B cell (primary cell): Measurements from ENCODE around the gene ASPG.

Source experiments
- EZH2 ChIP-seq: IDR thresholded peaks from 2 replicates; pipeline ENCODE4 v1.6.1; 2012; ENCODE audit warnings: borderline replicate concordance, low read depth, mild to moderate bottlenecking, moderate library complexity, low read length; ENCODE audit not compliant: insufficient read depth, poor library complexity, severe bottlenecking
- TF ChIP-seq, protein P1 (sequence below): fragments of 200-600 bp; IDR thresholded peaks from one replicate; pipeline ENCODE4 v1.8.0; 2022; ENCODE audit warnings: antibody characterized with exemption, mild to moderate bottlenecking

DNA sequence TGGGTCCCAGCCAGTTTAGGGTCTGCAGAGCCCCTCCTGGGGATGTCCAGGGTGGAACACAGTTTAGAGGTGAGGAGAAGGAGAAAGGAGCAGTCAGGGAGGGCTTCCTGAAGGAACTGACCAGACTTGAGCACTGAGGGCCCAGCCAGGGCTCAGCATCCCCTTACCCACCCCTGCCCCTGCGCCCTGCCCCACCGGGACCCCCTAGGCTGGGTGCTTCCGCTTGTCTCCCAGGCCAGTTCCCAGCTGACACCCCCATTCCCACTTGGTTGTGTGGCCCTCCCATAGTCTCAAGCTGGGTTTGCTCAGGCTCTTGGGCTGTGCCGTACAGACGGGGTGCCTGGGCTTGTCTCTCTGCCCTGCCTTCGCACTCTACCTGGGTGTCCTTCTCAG is 26.6 kb downstream of the ASPG start:
- TF ChIP-seq, protein P1, sequence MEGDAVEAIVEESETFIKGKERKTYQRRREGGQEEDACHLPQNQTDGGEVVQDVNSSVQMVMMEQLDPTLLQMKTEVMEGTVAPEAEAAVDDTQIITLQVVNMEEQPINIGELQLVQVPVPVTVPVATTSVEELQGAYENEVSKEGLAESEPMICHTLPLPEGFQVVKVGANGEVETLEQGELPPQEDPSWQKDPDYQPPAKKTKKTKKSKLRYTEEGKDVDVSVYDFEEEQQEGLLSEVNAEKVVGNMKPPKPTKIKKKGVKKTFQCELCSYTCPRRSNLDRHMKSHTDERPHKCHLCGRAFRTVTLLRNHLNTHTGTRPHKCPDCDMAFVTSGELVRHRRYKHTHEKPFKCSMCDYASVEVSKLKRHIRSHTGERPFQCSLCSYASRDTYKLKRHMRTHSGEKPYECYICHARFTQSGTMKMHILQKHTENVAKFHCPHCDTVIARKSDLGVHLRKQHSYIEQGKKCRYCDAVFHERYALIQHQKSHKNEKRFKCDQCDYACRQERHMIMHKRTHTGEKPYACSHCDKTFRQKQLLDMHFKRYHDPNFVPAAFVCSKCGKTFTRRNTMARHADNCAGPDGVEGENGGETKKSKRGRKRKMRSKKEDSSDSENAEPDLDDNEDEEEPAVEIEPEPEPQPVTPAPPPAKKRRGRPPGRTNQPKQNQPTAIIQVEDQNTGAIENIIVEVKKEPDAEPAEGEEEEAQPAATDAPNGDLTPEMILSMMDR: no peak
- no peak for TF ChIP-seq EZH2
